HCT116 (cell line): ENCODE data around the gene CERK. TPM values are rescaled to one million over a fixed set of nuclear protein-coding genes. Genes with fewer than 3 reads are reported as not detected.

Source experiments
- ATAC-seq: fragments of 200-7000 bp; cut with Tn5 transposase; 2 replicates; pipeline ENCODE4 v1.9.1; 2020; ENCODE audit warnings: mild to moderate bottlenecking, moderate library complexity
- BruUV-seq: library from RNA; stranded (reverse); fragments of 400-500 nt; replicated peaks from 2 replicates; lab custom pipeline; 2021; lab: Mats Ljungman, UMichigan
- CTCF ChIA-PET: fragments of 300-600 bp; sonication (Branson Sonifier 250); formaldehyde crosslinking; loops from one replicate; lab custom pipeline; 2021; ENCODE audit warnings: antibody characterized with exemption; lab: Charles Lee
- POLR2A ChIA-PET: fragments of 300-600, 350-600 bp; sonication (Branson Sonifier 250); formaldehyde crosslinking; loops from one replicate; lab custom pipeline; 2021; ENCODE audit warnings: antibody characterized with exemption; lab: Charles Lee
- RAD21 ChIA-PET, 2 experiments: fragments of 300-600 bp; sonication (Branson Sonifier 250); formaldehyde crosslinking; loops; one replicate each; lab custom pipeline; 2023; ENCODE audit warnings: low total read pairs in 2 of 2; ENCODE audit not compliant: uncharacterized antibody in 2 of 2, unreplicated experiment in 2 of 2, low non-redundant PET in 1 of 2; lab: Charles Lee
- DNase-seq: peaks from one replicate; pipeline ENCODE4 v3.0.0-alpha.2; 2010; ENCODE audit warnings: low read depth, low spot score
- H2AFZ ChIP-seq: fragments of 200-600 bp; shearing (Covaris generic), sonication (generic); 2 replicates; pipeline ENCODE4 v1.6.1; 2017; ENCODE audit warnings: low read depth, mixed run types, mixed read lengths, antibody characterized with exemption, low read length; ENCODE audit not compliant: poor library complexity, severe bottlenecking
- H3K27ac ChIP-seq: 2 replicates; pipeline ENCODE4 v1.5.1; 2012; ENCODE audit warnings: low read depth, low read length
- H3K27me3 ChIP-seq: fragments of 200-600 bp; sonication (generic); 2 replicates; pipeline ENCODE4 v1.6.1; 2016; ENCODE audit warnings: mixed run types, low read length, mixed read lengths; ENCODE audit not compliant: insufficient read depth
- H3K36me3 ChIP-seq, 2 experiments: fragments of 200-500 bp in 1 of 2; fragments of 200-600 bp in 1 of 2; sonication (Bioruptor generic) in 1 of 2; sonication (generic) in 1 of 2; 2 replicates each; pipeline versions ENCODE4 v1.5.1 to v1.6.1; 2014 to 2016; ENCODE audit warnings: low read length in 2 of 2, inconsistent platforms in 1 of 2, mixed read lengths in 1 of 2, mixed run types in 1 of 2; ENCODE audit not compliant: insufficient read depth in 2 of 2, control insufficient read depth in 1 of 2
- H3K4me1 ChIP-seq, 2 experiments: fragments of 200-600 bp in 1 of 2; sonication (generic) in 1 of 2; 2 replicates each; pipeline versions ENCODE4 v1.5.1 to v1.6.1; 2012 to 2017; ENCODE audit warnings: low read length in 2 of 2, inconsistent platforms in 1 of 2, mild to moderate bottlenecking in 1 of 2, mixed read lengths in 1 of 2, mixed run types in 1 of 2, moderate library complexity in 1 of 2; ENCODE audit not compliant: insufficient read depth in 2 of 2, control insufficient read depth in 1 of 2
- H3K4me2 ChIP-seq: fragments of 200-600 bp; sonication (generic); 2 replicates; pipeline ENCODE4 v1.6.1; 2017; ENCODE audit warnings: mixed run types, low read length, mixed read lengths
- H3K4me3 ChIP-seq, 2 experiments: fragments of 200-600 bp in 1 of 2; sonication (generic) in 1 of 2; replicated peaks in 1 of 2; 2 replicates each; pipeline ENCODE4 v1.5.1; 2011 to 2016; ENCODE audit warnings: low read length in 2 of 2, control low read depth in 1 of 2, low read depth in 1 of 2, mild to moderate bottlenecking in 1 of 2, mixed read lengths in 1 of 2, mixed run types in 1 of 2
- H3K79me2 ChIP-seq: fragments of 200-600 bp; sonication (generic); 2 replicates; pipeline ENCODE4 v1.6.1; 2017; ENCODE audit warnings: mild to moderate bottlenecking, mixed run types, low read length, moderate library complexity, mixed read lengths; ENCODE audit not compliant: insufficient read depth
- H3K9ac ChIP-seq: fragments of 200-600 bp; sonication (generic); 2 replicates; pipeline ENCODE4 v1.6.1; 2016; ENCODE audit warnings: low read length, mixed read lengths
- H3K9me2 ChIP-seq: fragments of 200-600 bp; sonication (generic), shearing (Covaris generic); 2 replicates; pipeline ENCODE4 v1.6.1; 2017; ENCODE audit warnings: mixed run types, mild to moderate bottlenecking, moderate library complexity; ENCODE audit not compliant: insufficient read depth
- H3K9me3 ChIP-seq, 2 experiments: fragments of 200-500 bp in 1 of 2; fragments of 200-600 bp in 1 of 2; sonication (Bioruptor generic) in 1 of 2; sonication (generic) in 1 of 2; 2 replicates each; pipeline ENCODE4 v1.6.1; 2014 to 2017; ENCODE audit warnings: low read length in 2 of 2, mixed read lengths in 2 of 2, inconsistent platforms in 1 of 2, low read depth in 1 of 2, mild to moderate bottlenecking in 1 of 2, mixed run types in 1 of 2, moderate library complexity in 1 of 2; ENCODE audit not compliant: control insufficient read depth in 1 of 2, insufficient read depth in 1 of 2
- H4K20me1 ChIP-seq: fragments of 200-600 bp; sonication (generic), shearing (Covaris generic); 2 replicates; pipeline ENCODE4 v1.6.1; 2017; ENCODE audit warnings: mixed run types, mild to moderate bottlenecking, moderate library complexity; ENCODE audit not compliant: insufficient read depth
- CBX3 ChIP-seq: IDR thresholded peaks from 2 replicates; pipeline ENCODE4 v1.6.1; 2012; ENCODE audit warnings: low read depth
- CEBPB ChIP-seq: IDR thresholded peaks from 2 replicates; pipeline ENCODE4 v1.6.1; 2012; ENCODE audit warnings: low read depth
- CTCF ChIP-seq, 3 experiments: fragments of 200-600 bp in 1 of 3; sonication (generic) in 1 of 3; IDR thresholded peaks in 2 of 3; conservative IDR thresholded peaks in 1 of 3; 2 replicates each; pipeline ENCODE4 v1.5.1; 2012 to 2017; ENCODE audit warnings: low read depth in 2 of 3, low read length in 2 of 3, antibody characterized with exemption in 1 of 3, borderline replicate concordance in 1 of 3, control low read depth in 1 of 3, mild to moderate bottlenecking in 1 of 3, mixed read lengths in 1 of 3, mixed run types in 1 of 3, moderate library complexity in 1 of 3; ENCODE audit not compliant: insufficient read depth in 1 of 3
- EGR1 ChIP-seq: IDR thresholded peaks from 2 replicates; pipeline ENCODE4 v1.6.1; 2012; ENCODE audit warnings: low read depth
- ELF1 ChIP-seq: IDR thresholded peaks from 2 replicates; pipeline ENCODE4 v1.6.1; 2012; ENCODE audit warnings: low read depth, borderline replicate concordance
- EZH2 ChIP-seq: fragments of 200-600 bp; sonication (generic); IDR thresholded peaks from 2 replicates; pipeline ENCODE4 v1.6.1; 2017; ENCODE audit warnings: antibody characterized with exemption, mixed run types
- EZH2phosphoT487 ChIP-seq: fragments of 200-600 bp; IDR thresholded peaks from 2 replicates; pipeline ENCODE4 v1.6.1; 2018; ENCODE audit warnings: antibody characterized with exemption, borderline replicate concordance
- FOSL1 ChIP-seq: IDR thresholded peaks from 2 replicates; pipeline ENCODE4 v1.6.1; 2012; ENCODE audit warnings: low read depth
- JUND ChIP-seq: IDR thresholded peaks from 2 replicates; pipeline ENCODE4 v1.6.1; 2012
- MAX ChIP-seq: IDR thresholded peaks from 2 replicates; pipeline ENCODE4 v1.6.1; 2012
- POLR2AphosphoS5 ChIP-seq: IDR thresholded peaks from 2 replicates; pipeline ENCODE4 v1.6.1; 2011; ENCODE audit warnings: mild to moderate bottlenecking, low read depth, low read length, moderate library complexity
- RAD21 ChIP-seq: IDR thresholded peaks from 2 replicates; pipeline ENCODE4 v1.6.1; 2012; ENCODE audit warnings: low read depth, mild to moderate bottlenecking
- TCF7L2 ChIP-seq: IDR thresholded peaks from 2 replicates; pipeline ENCODE4 v1.7.0; 2011; ENCODE audit warnings: borderline replicate concordance, inconsistent platforms; ENCODE audit not compliant: insufficient read depth, insufficient read length; ENCODE audit errors: extremely low read depth
- YY1 ChIP-seq: IDR thresholded peaks from 2 replicates; pipeline ENCODE4 v1.6.1; 2011; ENCODE audit warnings: low read length, low read depth, moderate library complexity, mild to moderate bottlenecking; ENCODE audit not compliant: insufficient replicate concordance; ENCODE audit errors: extremely low read depth
- ZBTB33 ChIP-seq: IDR thresholded peaks from 2 replicates; pipeline ENCODE4 v1.6.1; 2011; ENCODE audit warnings: mild to moderate bottlenecking, low read length, moderate library complexity; ENCODE audit not compliant: insufficient replicate concordance; ENCODE audit errors: extremely low read depth
- ZFX ChIP-seq: fragments of 450-650 bp; IDR thresholded peaks from 2 replicates; pipeline ENCODE4 v1.6.1; 2017
- intact Hi-C: fragments of 100-400 bp; cut with micrococcal nuclease; formaldehyde crosslinking; loops from 2 replicates; pipeline ENCODE4 v1.10.0; 2022
- total RNA-seq: library from RNA; stranded (reverse); gene quantifications from one replicate; pipeline ENCODE4 v1.2.1, GENCODE V29; 2021; ENCODE audit not compliant: unreplicated experiment

CERK gene
- total RNA-seq, 1 experiment from 2014 or later, result 35.0 TPM

GRCh38 chr22:46660604-46661201 lies 77.3 kb downstream of the CERK start:
- H3K27me3 ChIP-seq, result no peaks in the 10 kb centered on the region
- TF ChIP-seq EZH2phosphoT487 (no peak), JUND (no peak)
- TF ChIP-seq, all 23 proteins: peak for 0
- no TSS peak for BruUV-seq
- Histone ChIP-seq H3K79me2 (no peaks in the 10 kb centered on the region), H3K9me2 (no peaks in the 10 kb centered on the region), H3K9ac (no peak overlapping the region), H3K36me3 (no peaks in the 10 kb centered on the region), H3K9me3 (no peaks in the 10 kb centered on the region), H3K27ac (peak overlapping the region; percentile 45; the same call in 1 of the 2 replicates), H3K4me1 (peaks cover 23 to 25% of the 10 kb centered on the region in 2 experiments), H2AFZ (no peak overlapping the region), H4K20me1 (no peaks in the 10 kb centered on the region), H3K4me3 (no peak overlapping the region), H3K4me2 (peak overlapping the region; percentile 53)
- intact Hi-C loops, result loop anchor here (5.0 kb wide), 1 partner anchor 98 kb away; no protein-coding TSS in a partner anchor
- POLR2A ChIA-PET, result interaction anchor here (1.2 kb wide), 1 partner anchor 98 kb away, joined by 4 read pairs; no protein-coding TSS in a partner anchor
- CTCF ChIA-PET, result interaction anchor here (1.8 kb wide), 1 partner anchor 97 kb away, joined by 7 read pairs; no protein-coding TSS in a partner anchor
- RAD21 ChIA-PET, result interaction anchor here in 1 of 2 experiments (0.6 kb wide), 1 partner anchor 97 kb away, joined by 4 read pairs; no protein-coding TSS in a partner anchor
- peak; percentile 52 for ATAC-seq
- no peak for DNase-seq

- ChIA-PET CTCF (interaction anchor here (1.8 kb wide), 1 partner anchor 96 kb away, joined by 7 read pairs; no protein-coding TSS in a partner anchor), POLR2A (no interaction called here), RAD21 (no interaction called here)
- no peaks in the 10 kb centered on the region for H3K9me2 ChIP-seq
- no TSS peak for BruUV-seq
- no peaks in the 10 kb centered on the region for H4K20me1 ChIP-seq
- H3K36me3 ChIP-seq, result no peaks in the 10 kb centered on the region
- H3K27me3 ChIP-seq, result no peaks in the 10 kb centered on the region
- H3K9ac ChIP-seq, result no peak overlapping the region
- no peak overlapping the region for H3K4me2 ChIP-seq
- H3K27ac ChIP-seq, result no peak overlapping the region
- H3K9me3 ChIP-seq, result no peaks in the 10 kb centered on the region
- ATAC-seq (no peak), DNase-seq (no peak)
- H3K4me1 ChIP-seq, result peaks cover 23 to 25% of the 10 kb centered on the region in 2 experiments
- intact Hi-C loops, result loop anchor here (5.0 kb wide), 1 partner anchor 97 kb away; no protein-coding TSS in a partner anchor
- H3K4me3 ChIP-seq, result no peak overlapping the region
- no peaks in the 10 kb centered on the region for H3K79me2 ChIP-seq
- H2AFZ ChIP-seq, result no peak overlapping the region
- TF ChIP-seq EZH2 (no peak), ZBTB33 (no peak), CTCF (IDR thresholded peaks at IDR 0.05 in 2 of 3, conservative IDR thresholded peaks at IDR 0.05 in 1 of 3; ENCODE audit: borderline replicate concordance in 1 of 3, insufficient read depth in 1 of 3, low read depth in 2 of 3, low read length in 2 of 3) (no peak), ELF1 (no peak), FOSL1 (no peak), MAX (no peak), RAD21 (no peak), YY1 (no peak), CEBPB (no peak), TCF7L2 (no peak), POLR2AphosphoS5 (no peak), CBX3 (no peak), EGR1 (no peak), ZFX (no peak)
These were observed 78.3 kb downstream of the CERK start for GRCh38 chr22:46659791-46660186.
